Heart left ventricle (tissue), 16 donors: ENCODE measurements around the gene EML1. TPM values are rescaled to one million over a fixed set of nuclear protein-coding genes. Genes with fewer than 3 reads are reported as not detected.
A peak's percentile ranks its signal among the peaks of the same experiment; 100 is the strongest.

Experiments used
- ATAC-seq, 4 donors: fragments of 200-7000 bp; cut with Tn5 transposase; one replicate each; pipeline ENCODE4 v1.9.1; 2020 to 2022; ENCODE audit warnings: moderate library complexity in 4 of 4, mild to moderate bottlenecking in 3 of 4, moderate number of reproducible peaks in 1 of 4
- DNase-seq, 5 donors: peaks; one replicate each; pipeline ENCODE4 v3.0.0-alpha.2; 2020
- H3K27ac ChIP-seq, 12 donors: fragments of 200-600 bp; sonication (generic) in 4 of 12; one replicate each; pipeline versions ENCODE4 v1.5.0 to v1.8.0; 2016 to 2022; ENCODE audit warnings: mild to moderate bottlenecking in 2 of 12
- H3K27me3 ChIP-seq, 9 donors: fragments of 200-600 bp; sonication (generic) in 2 of 9; one replicate each; pipeline versions ENCODE4 v1.5.1 to v1.8.0; 2016 to 2022; ENCODE audit warnings: mild to moderate bottlenecking in 3 of 9
- H3K36me3 ChIP-seq, 9 donors: fragments of 200-600 bp; sonication (generic) in 2 of 9; one replicate each; pipeline versions ENCODE4 v1.5.0 to v1.8.0; 2018 to 2022; ENCODE audit warnings: mild to moderate bottlenecking in 2 of 9
- H3K4me1 ChIP-seq, 12 donors: fragments of 200-600 bp; sonication (generic) in 4 of 12; one replicate each; pipeline versions ENCODE4 v1.5.0 to v1.8.0; 2016 to 2022; ENCODE audit warnings: mild to moderate bottlenecking in 3 of 12
- H3K4me3 ChIP-seq, 12 donors: fragments of 200-600 bp; sonication (generic) in 4 of 12; one replicate each; pipeline versions ENCODE4 v1.5.0 to v1.8.0; 2017 to 2022; ENCODE audit warnings: mild to moderate bottlenecking in 9 of 12, moderate library complexity in 4 of 12
- H3K9me3 ChIP-seq, 12 donors: fragments of 200-600 bp; sonication (generic) in 4 of 12; one replicate each; pipeline versions ENCODE4 v1.5.0 to v1.8.0; 2016 to 2022; ENCODE audit warnings: mild to moderate bottlenecking in 1 of 12
- POLR2A ChIP-seq, 2 donors: fragments of 450-650 bp; IDR thresholded peaks; one replicate each; pipeline ENCODE4 v1.6.1; 2017; ENCODE audit warnings: antibody characterized with exemption in 2 of 2, mild to moderate bottlenecking in 2 of 2, moderate library complexity in 2 of 2
- WGBS, 4 donors: extraction: QIAGEN DNeasy Blood & Tissue Kit in 2 of 4; methylation state at CpG; one replicate each; pipeline versions ENCODE4 v1.1.5 to v1.1.7; 2013 to 2018; 5-methylcytosine and 5-hydroxymethylcytosine counted together
- intact Hi-C, 10 donors: fragments of 100-400 bp; cut with DNase I; formaldehyde crosslinking; loops; one replicate each; pipeline versions ENCODE4 v1.11.1 to v1.14.2; 2022
- polyA plus RNA-seq, 2 donors: library from polyadenylated mRNA; stranded (reverse); fragments of 200-250 nt; gene quantifications; one replicate each; pipeline ENCODE4 v1.2.3, GENCODE V29; 2013
- total RNA-seq, 9 donors: library from RNA; depleted of rRNA in 2 of 9; stranded (reverse); fragments of >200 nt in 2 of 9; fragmentation: NEBNext Ultra II Directional in 3 of 9; extraction: Animal tissue kit (Norgen Biotek cat#: 25700) in 3 of 9; gene quantifications; one replicate each; pipeline versions ENCODE4 v1.1.0 to v1.2.4, GENCODE V29; 2016 to 2023
- TF ChIP-seq, protein P1 (sequence below), 12 donors: fragments of 200-600 bp; sonication (generic) in 4 of 12; IDR thresholded peaks; one replicate each; pipeline versions ENCODE4 v1.5.0 to v1.8.0; 2018 to 2022; ENCODE audit warnings: antibody characterized with exemption in 12 of 12, mild to moderate bottlenecking in 5 of 12
- donor health status: ischemic (EF 13 %, LVEDD 7.1; RV severe dilation, severe dysfunction).
- donor health status: healthy with polysubstance abuse.
- donor health status: DM: no; HTN: yes; CAD: no.
- donor health status: DM: no; HTN: no; CAD: no.
- donor health status: ischemic (EF 25% LVEDD 6.9; RV normal size, moderate dysfunction).
- donor health status: ischemic (EF 25% LVEDD 5.7; RV mildly dilated, moderate dysfunction).
- donor health status: healthy.
- donor health status: DM: yes; HTN: yes; CAD: no.
- donor health status: ischemic (EF 35%, LVEDD 5.7; RV mildly dilated, moderate dysfunction).
- donor health status: nonischemic (EF 11% LVEDD 7.7; RV severe dilation, severe dysfunction).
- donor health status: DM: yes; HTN: yes; CAD: no.
- donor health status: PGD.
- donor health status: ischemic (EF 29% LVEDD 5.4; RV normal size, mild dysfunction).
- donor health status: nonischemic (EF 23%, LVEDD 6.1; RV moderate dilation, normal function).

Gene EML1
- total and polyA plus RNA-seq, 11 donors, result 7.4 to 49.7 (median 39.3) TPM

DNA sequence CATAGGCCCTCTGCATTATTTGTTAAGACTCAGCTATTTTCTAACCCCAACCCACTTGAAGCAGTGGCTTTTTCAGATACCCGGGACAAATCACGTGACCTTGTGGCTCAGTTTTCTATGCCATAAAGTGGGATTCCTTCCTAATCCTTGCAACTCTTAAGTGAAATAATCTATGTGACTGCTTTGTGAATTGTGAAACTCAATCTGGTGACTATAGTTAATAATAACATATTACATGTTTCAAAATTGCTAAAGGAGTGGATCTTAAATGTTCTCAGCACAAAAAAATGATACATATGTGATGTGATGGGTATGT, 17.3 kb downstream of the EML1 start:
- TF ChIP-seq POLR2A (IDR thresholded peaks at IDR 0.05), result no peak
- TF ChIP-seq, protein P1, sequence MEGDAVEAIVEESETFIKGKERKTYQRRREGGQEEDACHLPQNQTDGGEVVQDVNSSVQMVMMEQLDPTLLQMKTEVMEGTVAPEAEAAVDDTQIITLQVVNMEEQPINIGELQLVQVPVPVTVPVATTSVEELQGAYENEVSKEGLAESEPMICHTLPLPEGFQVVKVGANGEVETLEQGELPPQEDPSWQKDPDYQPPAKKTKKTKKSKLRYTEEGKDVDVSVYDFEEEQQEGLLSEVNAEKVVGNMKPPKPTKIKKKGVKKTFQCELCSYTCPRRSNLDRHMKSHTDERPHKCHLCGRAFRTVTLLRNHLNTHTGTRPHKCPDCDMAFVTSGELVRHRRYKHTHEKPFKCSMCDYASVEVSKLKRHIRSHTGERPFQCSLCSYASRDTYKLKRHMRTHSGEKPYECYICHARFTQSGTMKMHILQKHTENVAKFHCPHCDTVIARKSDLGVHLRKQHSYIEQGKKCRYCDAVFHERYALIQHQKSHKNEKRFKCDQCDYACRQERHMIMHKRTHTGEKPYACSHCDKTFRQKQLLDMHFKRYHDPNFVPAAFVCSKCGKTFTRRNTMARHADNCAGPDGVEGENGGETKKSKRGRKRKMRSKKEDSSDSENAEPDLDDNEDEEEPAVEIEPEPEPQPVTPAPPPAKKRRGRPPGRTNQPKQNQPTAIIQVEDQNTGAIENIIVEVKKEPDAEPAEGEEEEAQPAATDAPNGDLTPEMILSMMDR (IDR thresholded peaks at IDR 0.05), result no peak
- H3K27ac ChIP-seq, result peak overlapping the region in 4 of 12 donors; percentile 38 to 83 (median 62)
- intact Hi-C loops, result loop anchor here in 1 of 10 donors (5.0 kb wide), 1 partner anchor 72 kb away; no protein-coding TSS in a partner anchor
- H3K4me3 ChIP-seq, result no peak overlapping the region
- H3K36me3 ChIP-seq, result no peaks in the 10 kb centered on the region
- no peaks in the 10 kb centered on the region for H3K27me3 ChIP-seq
- no peaks in the 10 kb centered on the region for H3K9me3 ChIP-seq
- WGBS, 4 donors, result 93 to 98% (median 95%) methylated on average over 2 of the region's 2 CpGs
- H3K4me1 ChIP-seq, result peaks cover 0 to 43% (median 24%) of the 10 kb centered on the region in 12 donors
- no peak for DNase-seq
- ATAC-seq, result no peak

DNA sequence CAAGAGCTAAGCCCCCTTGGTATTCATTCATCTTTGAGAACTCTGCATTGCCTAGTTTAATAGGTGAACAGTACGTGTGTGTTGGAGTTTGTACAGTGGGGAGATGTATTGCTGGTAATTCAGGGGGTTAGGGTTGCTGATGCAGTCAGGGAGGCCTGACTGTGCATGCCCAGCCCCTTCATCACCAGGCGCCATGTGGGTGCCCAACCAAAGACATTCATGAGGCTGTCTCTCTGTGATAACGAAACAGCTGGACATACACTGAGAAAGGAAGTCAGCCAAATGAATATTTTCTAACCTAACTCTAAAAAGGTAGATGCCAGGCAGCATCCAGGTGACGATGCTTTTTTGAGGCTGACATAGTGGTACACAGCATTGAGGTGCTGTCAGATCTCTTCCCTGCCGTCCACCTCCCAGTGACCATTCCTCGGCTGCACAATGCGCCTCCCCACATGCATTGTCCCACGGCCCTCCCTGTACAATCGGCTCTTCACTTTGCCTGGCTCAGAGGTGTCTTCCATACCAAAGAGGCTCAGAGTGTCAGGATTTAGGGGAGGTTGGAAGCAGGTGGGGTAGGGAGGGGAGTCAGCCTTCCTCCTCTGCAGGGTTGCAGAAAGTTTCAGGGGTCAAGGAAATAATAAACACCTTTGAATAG, 19.0 kb downstream of the EML1 start:
- no peak for ATAC-seq

DNA sequence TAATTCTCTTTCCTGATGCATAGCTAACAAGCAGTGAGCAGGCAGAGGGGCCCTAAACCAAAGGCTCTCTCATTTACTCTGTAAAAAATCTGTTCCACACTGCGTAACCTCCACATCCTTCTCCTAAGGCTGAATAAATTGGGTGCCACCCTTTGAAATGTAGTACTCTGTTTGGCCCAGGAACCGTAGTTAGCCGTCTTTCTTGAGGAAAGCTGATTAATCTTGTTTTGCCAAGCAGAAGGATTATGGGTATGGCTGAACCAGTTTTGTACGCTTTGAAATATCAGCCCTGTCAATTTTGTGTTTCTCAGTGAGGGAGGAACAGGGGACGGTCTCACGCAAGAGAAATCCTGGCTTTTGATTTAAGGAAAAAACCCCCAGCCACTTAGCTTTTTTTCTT, 19.7 kb downstream of the EML1 start:
- Histone ChIP-seq H3K9me3 (no peaks in the 10 kb centered on the region), H3K27me3 (no peaks in the 10 kb centered on the region), H3K4me3 (no peak overlapping the region), H3K36me3 (no peaks in the 10 kb centered on the region), H3K27ac (no peak overlapping the region), H3K4me1 (peaks cover 0 to 30% (median 18%) of the 10 kb centered on the region in 12 donors)
- no peak for ATAC-seq
- intact Hi-C loops, result loop anchor here in 1 of 10 donors (5.0 kb wide), 1 partner anchor 69 kb away; no protein-coding TSS in a partner anchor
- TF ChIP-seq, protein P1 (IDR thresholded peaks at IDR 0.05), result no peak
- WGBS, 4 donors, result 97 to 98% (median 97%) methylated on average over 6 of the region's 6 CpGs
- no peak for DNase-seq

More for the DNA sequence above, 19.0 kb downstream of the EML1 start:
- DNase-seq, result no peak
- Histone ChIP-seq H3K9me3 (no peaks in the 10 kb centered on the region), H3K27me3 (no peaks in the 10 kb centered on the region), H3K4me1 (peaks cover 0 to 37% (median 23%) of the 10 kb centered on the region in 12 donors), H3K27ac (no peak overlapping the region), H3K36me3 (no peaks in the 10 kb centered on the region), H3K4me3 (no peak overlapping the region)
- intact Hi-C loops, result loop anchor here in 1 of 10 donors (5.0 kb wide), 1 partner anchor 70 kb away; no protein-coding TSS in a partner anchor
- TF ChIP-seq, protein P1 (IDR thresholded peaks at IDR 0.05), result no peak
- TF ChIP-seq POLR2A (IDR thresholded peaks at IDR 0.05), result no peak
- 92 to 97% (median 95%) methylated on average over 9 of the region's 9 CpGs for WGBS, 4 donors

- no peaks in the 10 kb centered on the region for H3K27me3 ChIP-seq
- intact Hi-C loops, result no loop called here
- H3K9me3 ChIP-seq, result no peaks in the 10 kb centered on the region
- peaks cover 0 to 9% (median 0%) of the 10 kb centered on the region in 12 donors for H3K4me1 ChIP-seq
- no peak overlapping the region for H3K4me3 ChIP-seq
- ATAC-seq (no peak), DNase-seq (no peak)
- WGBS, 4 donors, result 57 to 91% (median 68%) methylated on average over 6 of the region's 6 CpGs
- no peak overlapping the region for H3K27ac ChIP-seq
- TF ChIP-seq, protein P1 (IDR thresholded peaks at IDR 0.05), result no peak
- no peak for TF ChIP-seq POLR2A (IDR thresholded peaks at IDR 0.05)
- H3K36me3 ChIP-seq, result no peaks in the 10 kb centered on the region
Observed at GRCh38 chr14:99815696-99816095, 22.5 kb downstream of the EML1 start.
